Muscle of leg (tissue), 11 donors: ENCODE data around the gene CLINT1. TPM values are rescaled to one million over a fixed set of nuclear protein-coding genes. Genes with fewer than 3 reads are reported as not detected.

Source experiments
- DNase-seq: peaks from one replicate; pipeline ENCODE4 v3.0.0; 2013
- H3K27ac ChIP-seq: one replicate; pipeline ENCODE4 v1.5.1; 2013; ENCODE audit warnings: mild to moderate bottlenecking, low read length, control low read depth
- H3K27me3 ChIP-seq: one replicate; pipeline ENCODE4 v1.6.1; 2013; ENCODE audit warnings: low read length; ENCODE audit not compliant: control insufficient read depth, insufficient read depth
- H3K36me3 ChIP-seq: one replicate; pipeline ENCODE4 v1.6.1; 2013; ENCODE audit warnings: low read length; ENCODE audit not compliant: control insufficient read depth, insufficient read depth
- H3K4me1 ChIP-seq: one replicate; pipeline ENCODE4 v1.6.1; 2013; ENCODE audit warnings: low read length; ENCODE audit not compliant: control insufficient read depth, insufficient read depth
- H3K4me3 ChIP-seq: one replicate; pipeline ENCODE4 v1.5.1; 2013; ENCODE audit warnings: low read length, control low read depth
- H3K9me3 ChIP-seq: replicated peaks from 2 replicates; pipeline ENCODE4 v1.6.1; 2013; ENCODE audit warnings: low read depth, low read length; ENCODE audit not compliant: control insufficient read depth
- WGBS: methylation state at CpG from one replicate; pipeline ENCODE4 v1.1.5; 2013; ENCODE audit warnings: missing lambda C conversion rate; ENCODE audit not compliant: insufficient coverage; 5-methylcytosine and 5-hydroxymethylcytosine counted together
- polyA plus RNA-seq, 8 donors: library from polyadenylated mRNA; unstranded; fragments of 120-200 nt; gene quantifications; one replicate each; pipeline versions ENCODE4 v1.2.1 to v1.2.3, GENCODE V29; 2013; ENCODE audit warnings: inconsistent platforms in 1 of 8, low replicate concordance in 1 of 8; ENCODE audit not compliant: insufficient read length in 8 of 8, insufficient read depth in 1 of 8
- total RNA-seq: library from RNA; stranded (reverse); fragments of 120-200 nt; gene quantifications from one replicate; pipeline ENCODE4 v1.2.4, GENCODE V29; 2013

The CLINT1 gene
- total and polyA plus RNA-seq, 9 donors: 39.9 to 75.0 (median 62.5) TPM

GRCh38 chr5:157747766-157748700, 110.9 kb downstream of the CLINT1 start:
- no peak overlapping the region for H3K27ac ChIP-seq
- peak; percentile 27 for DNase-seq
- H3K36me3 ChIP-seq: peaks cover 7% of the 10 kb centered on the region
- no peaks in the 10 kb centered on the region for H3K27me3 ChIP-seq
- H3K4me3 ChIP-seq: no peak overlapping the region
- peaks cover 6% of the 10 kb centered on the region for H3K4me1 ChIP-seq
- 100% methylated on average over 1 of the region's 8 CpGs for WGBS
- H3K9me3 ChIP-seq: no peaks in the 10 kb centered on the region

- H3K4me1 ChIP-seq: peaks cover 6% of the 10 kb centered on the region
- no peaks in the 10 kb centered on the region for H3K27me3 ChIP-seq
- no peak overlapping the region for H3K27ac ChIP-seq
- H3K9me3 ChIP-seq: no peaks in the 10 kb centered on the region
- no peak for DNase-seq
- WGBS: 83% methylated on average over 2 of the region's 6 CpGs
- H3K4me3 ChIP-seq: no peak overlapping the region
- peaks cover 3% of the 10 kb centered on the region for H3K36me3 ChIP-seq
These were observed 111.7 kb downstream of the CLINT1 start for GRCh38 chr5:157747173-157747740.

- no peaks in the 10 kb centered on the region for H3K27me3 ChIP-seq
- no peak overlapping the region for H3K4me3 ChIP-seq
- no peak for DNase-seq
- H3K4me1 ChIP-seq: peaks cover 6% of the 10 kb centered on the region
- no peaks in the 10 kb centered on the region for H3K9me3 ChIP-seq
- no peak overlapping the region for H3K27ac ChIP-seq
- peaks cover 2% of the 10 kb centered on the region for H3K36me3 ChIP-seq
- WGBS: 100% methylated on average over 1 of the region's 4 CpGs
These were observed 113.9 kb downstream of the CLINT1 start for GRCh38 chr5:157745041-157745456.

DNA sequence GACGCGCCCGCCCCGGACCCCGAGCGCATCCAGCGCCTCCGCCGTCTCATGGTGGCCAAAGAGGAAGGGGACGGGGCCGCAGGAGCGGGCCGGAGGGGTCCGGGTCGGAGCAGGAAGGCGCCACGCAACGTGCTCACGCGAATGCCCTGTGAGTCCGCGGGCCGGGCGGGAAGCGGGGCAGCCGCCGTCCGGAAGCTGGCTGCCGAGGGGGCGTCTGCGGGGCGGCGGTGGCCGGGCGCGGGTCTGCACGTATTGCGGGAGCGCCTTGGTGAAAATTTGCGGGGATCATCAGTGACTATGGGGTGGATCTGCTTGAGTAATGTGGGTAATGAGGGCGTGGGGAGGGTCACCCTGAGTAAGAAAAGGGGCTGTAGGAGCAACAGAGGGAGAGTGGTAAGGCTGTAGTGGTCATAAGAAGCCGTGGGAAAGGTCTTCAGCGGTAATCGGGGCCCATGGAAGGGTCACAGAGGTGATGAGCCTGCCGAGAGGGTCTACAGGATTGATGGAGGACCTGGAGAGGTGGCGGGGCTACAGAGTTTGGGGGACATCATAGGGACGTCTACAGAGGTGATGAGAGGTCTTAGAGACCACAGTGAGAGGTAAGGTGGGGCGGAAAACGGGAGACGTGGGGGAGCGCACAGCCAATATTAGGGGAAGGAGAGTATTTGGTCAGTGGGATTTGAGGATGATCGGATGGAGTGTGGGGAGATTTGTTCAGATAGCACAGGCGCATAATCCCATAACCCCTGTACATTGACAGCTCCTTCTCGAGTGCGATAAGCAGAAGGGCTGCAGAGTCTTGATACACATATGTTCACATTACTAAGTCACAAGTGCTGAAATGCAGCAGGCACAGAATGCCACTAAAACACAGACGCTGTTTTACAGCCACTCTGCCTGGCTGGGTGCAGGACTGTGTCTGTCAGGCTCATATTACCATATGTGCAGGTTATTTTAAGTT, 114.6 kb downstream of the CLINT1 start:
- H3K9me3 ChIP-seq: no peaks in the 10 kb centered on the region
- no peaks in the 10 kb centered on the region for H3K27me3 ChIP-seq
- peaks cover 6% of the 10 kb centered on the region for H3K4me1 ChIP-seq
- H3K4me3 ChIP-seq: peak overlapping the region; percentile 54
- peaks cover 4% of the 10 kb centered on the region for H3K36me3 ChIP-seq
- H3K27ac ChIP-seq: no peak overlapping the region
- DNase-seq: peak; percentile 32
- WGBS: 1% methylated on average over 48 of the region's 56 CpGs

GRCh38 chr5:157743163-157744050, 115.5 kb downstream of the CLINT1 start, which contains the start of gene LSM11:
Gene LSM11 (plus strand): TSS chr5:157743712. CDS start chr5:157743751, 39 bp downstream.
- H3K27me3 ChIP-seq: no peaks in the 10 kb centered on the region
- WGBS: 0% methylated on average over 78 of the region's 79 CpGs
- H3K36me3 ChIP-seq: peaks cover 6% of the 10 kb centered on the region
- H3K9me3 ChIP-seq: no peaks in the 10 kb centered on the region
- peak within 1 kb of the TSS; percentile 54 for H3K4me3 ChIP-seq
- peaks cover 6% of the 10 kb centered on the region for H3K4me1 ChIP-seq
- peak; percentile 92 for DNase-seq
- H3K27ac ChIP-seq: no peak within 1 kb of the TSS

- no peaks in the 10 kb centered on the region for H3K27me3 ChIP-seq
- H3K4me3 ChIP-seq: no peak overlapping the region
- peaks cover 6% of the 10 kb centered on the region for H3K4me1 ChIP-seq
- no peaks in the 10 kb centered on the region for H3K9me3 ChIP-seq
- H3K27ac ChIP-seq: no peak overlapping the region
- DNase-seq: no peak
- peaks cover 9% of the 10 kb centered on the region for H3K36me3 ChIP-seq
- WGBS: no CpG with 5 or more reads among the region's 4 CpGs
These were observed 117.8 kb downstream of the CLINT1 start for GRCh38 chr5:157741131-157741530.

GRCh38 chr5:157740229-157740610, 118.7 kb downstream of the CLINT1 start:
- DNase-seq: no peak
- Histone ChIP-seq H3K9me3 (no peaks in the 10 kb centered on the region), H3K4me3 (no peak overlapping the region), H3K27ac (no peak overlapping the region), H3K36me3 (peaks cover 11% of the 10 kb centered on the region), H3K27me3 (no peaks in the 10 kb centered on the region), H3K4me1 (peaks cover 6% of the 10 kb centered on the region)
- WGBS: 58% methylated on average over 3 of the region's 3 CpGs

DNA sequence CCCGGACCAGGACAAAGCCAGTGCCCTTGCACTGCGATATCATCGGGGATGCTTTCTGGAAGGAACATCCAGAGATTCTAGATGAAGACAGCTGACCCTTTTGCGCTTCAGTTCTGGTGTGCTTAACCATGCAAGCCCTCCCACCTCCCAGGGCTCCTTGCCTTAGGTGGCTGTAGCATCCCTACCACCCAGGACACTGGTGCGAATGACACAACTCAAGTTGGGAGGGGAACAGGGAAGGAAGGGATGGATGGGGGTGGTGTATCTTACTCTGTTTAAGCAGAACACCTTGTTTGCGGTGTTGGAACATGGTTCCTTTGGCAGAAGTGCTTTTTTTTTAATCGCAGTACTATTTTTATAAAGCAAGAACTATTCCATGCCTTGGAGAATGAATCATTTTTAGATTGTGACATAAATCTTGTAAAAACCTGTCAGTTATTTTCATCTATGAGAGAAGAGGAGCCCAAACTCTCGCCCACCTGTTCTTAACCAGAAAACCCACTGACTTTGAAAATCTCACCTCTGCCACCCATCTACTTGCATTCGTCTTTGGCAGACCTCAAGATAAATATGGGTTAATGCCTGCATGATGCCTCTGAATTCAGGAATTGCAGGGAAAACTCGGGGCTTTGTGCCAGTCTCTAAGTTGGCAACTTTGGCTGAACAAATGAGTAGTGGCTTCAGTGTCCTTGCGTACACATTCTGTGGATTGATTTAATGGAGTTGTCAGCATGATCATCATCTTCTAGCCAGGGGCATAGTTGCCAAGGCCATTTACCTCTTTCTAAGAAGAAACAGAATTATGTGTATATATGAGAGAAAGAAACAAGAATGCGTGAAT, 119.3 kb downstream of the CLINT1 start:
- Histone ChIP-seq H3K4me1 (peaks cover 4% of the 10 kb centered on the region), H3K36me3 (peaks cover 11% of the 10 kb centered on the region), H3K4me3 (no peak overlapping the region), H3K27me3 (no peaks in the 10 kb centered on the region), H3K27ac (no peak overlapping the region), H3K9me3 (no peaks in the 10 kb centered on the region)
- 89% methylated on average over 6 of the region's 12 CpGs for WGBS
- DNase-seq: no peak
